Limb (tissue), 2 donors: ENCODE results near the gene GPR160.

Experiments used
- DNase-seq, 2 donors: peaks; one replicate each; pipeline ENCODE4 v3.0.0-alpha.2; 2016; ENCODE audit errors: extremely low spot score in 2 of 2

The GPR160 gene

DNA sequence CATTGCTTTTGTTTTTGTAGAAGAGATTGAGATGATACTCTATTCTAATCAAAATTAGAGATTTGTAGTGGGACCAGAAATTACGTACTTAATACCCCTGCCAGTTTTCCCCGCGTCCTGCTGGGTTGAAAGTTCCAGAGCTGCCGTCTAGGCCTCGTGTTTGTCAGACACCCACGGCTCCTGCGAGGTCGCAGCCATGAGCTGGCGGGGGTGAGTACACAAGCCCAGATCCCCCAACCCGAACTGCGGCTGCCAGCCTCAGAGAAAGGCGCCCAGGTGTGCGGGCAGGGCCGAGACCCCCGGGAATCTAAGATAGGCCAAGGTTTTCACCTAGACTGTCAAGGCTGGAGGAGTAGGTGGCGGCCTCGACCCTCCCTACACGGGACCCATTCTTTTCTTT lies 26.3 kb downstream of the GPR160 start:
- DNase-seq: no peak

GRCh38 chr3:170075441-170076091 lies 37.8 kb downstream of the GPR160 start:
- no peak for DNase-seq

GRCh38 chr3:170076715-170077238 lies 39.0 kb downstream of the GPR160 start:
- DNase-seq: no peak

DNA sequence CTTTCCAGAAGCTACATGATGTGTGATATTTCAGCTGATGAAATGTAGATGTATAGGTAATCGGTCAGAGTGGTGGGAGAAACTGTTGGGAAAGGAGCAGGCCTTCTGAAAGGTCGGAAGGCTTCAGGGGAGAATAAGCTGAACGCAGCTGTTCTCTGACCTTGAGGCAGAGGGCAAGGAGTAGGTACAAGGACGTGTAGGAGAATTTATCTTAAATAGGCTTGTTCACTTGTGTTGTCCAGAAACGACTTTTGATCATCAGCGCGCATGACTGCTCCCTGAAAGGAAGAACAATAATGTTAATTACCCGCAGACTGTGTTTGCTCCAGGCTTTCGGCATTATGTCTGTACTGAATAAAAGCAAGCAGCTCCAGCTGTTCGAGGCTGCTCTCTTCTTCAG lies 39.6 kb downstream of the GPR160 start:
- no peak for DNase-seq

DNA sequence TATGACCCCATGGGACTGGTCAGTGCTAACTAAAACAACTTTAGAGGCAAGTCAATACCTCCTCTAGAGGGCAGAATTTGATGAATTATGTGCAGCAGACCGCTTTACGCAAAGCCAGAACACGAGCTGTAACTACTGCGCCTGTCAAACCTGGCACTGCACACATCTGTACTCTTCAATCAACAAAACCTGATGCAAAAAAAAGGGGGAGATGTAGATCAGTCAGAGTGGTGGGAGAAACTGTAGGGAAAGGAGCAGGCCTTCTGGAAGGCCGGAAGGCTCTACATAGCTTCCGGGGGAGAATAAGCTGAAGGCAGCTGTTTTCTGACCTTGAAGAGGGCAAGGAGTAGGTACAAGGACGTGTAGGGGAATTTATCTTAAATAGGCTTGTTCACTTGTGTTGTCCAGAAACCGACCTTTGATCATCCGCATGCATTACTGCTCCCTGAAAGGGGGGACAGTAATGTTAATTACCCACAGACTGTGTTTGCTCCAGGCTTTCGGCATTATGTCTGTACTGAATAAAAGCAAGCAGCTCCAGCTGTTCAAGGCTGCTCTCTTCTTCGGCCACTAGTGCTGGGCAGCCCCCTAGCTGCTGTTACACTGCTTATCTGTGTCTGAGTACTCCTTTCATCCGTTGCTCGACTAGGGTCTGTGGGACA lies 41.0 kb downstream of the GPR160 start:
- no peak for DNase-seq

DNA sequence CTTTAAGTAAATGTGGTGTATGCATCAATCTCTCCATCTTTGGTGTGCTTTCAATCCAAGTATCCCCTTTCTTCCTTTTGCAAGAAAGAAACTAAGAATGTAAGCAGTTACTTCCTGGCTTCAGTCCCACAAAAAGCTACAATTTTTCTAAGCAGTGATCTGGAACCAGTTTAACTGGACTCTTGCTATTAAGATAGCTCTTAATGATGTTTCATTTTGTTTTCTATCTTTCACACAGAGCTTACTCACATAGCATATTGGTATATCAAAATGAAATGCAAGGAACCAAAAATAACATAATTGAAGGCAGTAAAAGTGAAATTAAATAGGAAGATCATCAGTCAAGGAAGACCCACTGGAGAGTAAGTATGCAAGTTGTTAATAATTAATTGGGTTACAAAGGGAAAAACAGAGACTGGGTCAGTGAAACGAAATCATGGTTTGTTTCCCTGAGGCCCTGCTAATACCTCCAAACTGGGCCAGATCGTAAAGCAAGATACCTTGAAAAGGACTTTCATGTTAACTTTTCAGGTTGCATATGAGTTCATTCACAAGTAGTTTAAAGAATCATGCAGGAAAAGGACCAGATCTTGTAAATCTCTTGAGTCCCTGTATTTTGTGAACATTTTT lies 41.9 kb downstream of the GPR160 start:
- DNase-seq: peak in 1 of 2 donors; percentile 2

GRCh38 chr3:170080605-170081004 lies 42.8 kb downstream of the GPR160 start:
- DNase-seq: no peak

GRCh38 chr3:170081079-170081741 lies 43.4 kb downstream of the GPR160 start:
- peak in 1 of 2 donors; percentile 3 for DNase-seq

DNA sequence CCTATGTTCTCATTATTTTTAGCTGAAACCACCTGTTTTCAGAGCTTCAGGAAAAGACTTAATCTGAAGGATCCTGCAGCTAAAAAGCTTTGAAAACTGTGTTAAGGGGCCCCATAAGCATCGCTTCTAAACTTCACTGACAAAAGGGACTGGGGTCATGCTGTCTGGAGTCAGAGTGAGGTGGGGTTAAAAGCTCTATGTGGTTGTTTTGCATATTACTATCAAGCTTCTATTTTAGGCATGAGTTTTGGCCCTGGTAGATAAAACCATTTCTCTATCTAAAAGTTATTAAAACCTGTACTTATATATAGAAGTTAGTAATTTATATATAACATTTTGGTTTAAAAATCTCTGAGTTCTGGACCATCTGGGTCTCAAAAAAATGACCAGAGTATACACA lies 45.5 kb downstream of the GPR160 start:
- DNase-seq: no peak

DNA sequence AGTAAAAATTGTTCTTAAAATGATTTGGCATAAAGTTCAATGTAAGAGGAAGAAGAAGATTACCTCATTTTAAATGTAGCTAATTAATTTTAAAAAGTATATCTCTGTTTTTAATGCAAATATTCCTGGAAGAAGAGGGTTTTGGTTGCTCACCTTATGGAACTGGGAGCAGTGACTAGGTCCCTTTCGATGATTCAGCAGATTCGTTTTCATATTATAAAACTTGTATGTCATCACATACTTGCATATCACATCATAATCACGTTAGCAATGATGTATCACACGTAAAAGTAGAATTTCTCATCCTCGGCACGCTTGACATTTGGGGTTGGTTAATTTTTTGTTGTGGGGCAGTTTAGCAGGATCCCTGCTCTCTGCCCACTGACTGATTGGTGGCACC lies 47.6 kb downstream of the GPR160 start:
- DNase-seq: no peak

GRCh38 chr3:170089862-170090600 lies 52.2 kb downstream of the GPR160 start:
- no peak for DNase-seq

GRCh38 chr3:170090601-170090981 lies 52.8 kb downstream of the GPR160 start:
- DNase-seq: no peak

DNA sequence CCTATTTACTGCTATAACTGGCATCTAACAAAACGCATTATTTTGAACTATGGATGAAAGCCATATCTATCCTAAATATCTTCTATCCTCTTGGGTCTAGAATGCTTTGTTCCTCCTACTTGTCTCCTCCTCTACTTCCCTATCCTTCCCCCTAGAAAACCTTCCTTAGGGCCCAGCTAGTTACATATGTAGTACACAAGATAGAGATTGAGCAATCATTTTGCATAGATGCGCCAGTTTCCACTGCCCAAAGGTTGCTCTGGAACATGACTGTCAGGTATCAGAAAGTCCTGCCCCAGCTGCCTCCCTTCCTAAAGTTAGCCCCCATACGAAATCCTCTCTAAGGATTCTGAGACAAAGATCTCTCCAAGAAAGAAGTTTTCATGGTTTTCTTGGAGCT lies 55.1 kb downstream of the GPR160 start:
- DNase-seq: no peak

DNA sequence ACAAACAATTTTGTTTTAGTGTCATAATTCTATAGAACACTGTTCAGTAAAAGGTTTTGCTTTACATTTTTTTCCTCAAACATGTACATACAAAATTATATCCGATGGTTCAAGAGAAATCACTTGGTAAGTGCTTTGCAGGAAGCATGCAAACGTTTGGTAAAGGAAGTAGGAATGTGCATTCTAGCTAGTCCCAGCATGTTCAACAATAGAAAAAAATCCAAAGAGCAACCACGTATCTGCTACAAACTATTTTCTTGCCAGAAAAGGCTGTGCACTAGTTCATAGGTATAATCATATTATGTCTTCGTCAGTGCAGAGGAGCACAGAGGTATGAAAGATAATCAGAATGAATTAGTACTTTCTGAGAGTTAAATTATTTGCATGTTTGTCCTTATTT lies 58.0 kb downstream of the GPR160 start:
- no peak for DNase-seq

GRCh38 chr3:170096342-170096741 lies 58.5 kb downstream of the GPR160 start:
- DNase-seq: no peak

DNA sequence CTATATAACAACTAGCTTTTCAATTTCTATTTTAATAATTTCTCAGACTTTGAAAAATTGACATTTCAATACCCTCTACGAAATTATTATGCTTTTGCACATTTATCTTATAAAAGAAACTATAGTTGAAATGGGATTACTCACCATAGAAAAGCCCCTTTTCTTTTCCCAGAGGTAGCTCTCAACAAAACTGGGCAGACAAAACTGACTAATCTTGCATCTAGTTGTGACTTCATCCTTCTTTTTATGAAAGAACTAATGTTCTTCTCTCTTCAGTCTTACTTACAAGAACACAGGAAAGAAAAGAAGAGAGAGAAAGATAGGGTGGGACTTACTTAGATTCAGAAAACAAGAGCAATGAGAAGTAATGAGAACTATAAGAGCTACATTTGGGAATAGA lies 61.0 kb downstream of the GPR160 start:
- DNase-seq: no peak

DNA sequence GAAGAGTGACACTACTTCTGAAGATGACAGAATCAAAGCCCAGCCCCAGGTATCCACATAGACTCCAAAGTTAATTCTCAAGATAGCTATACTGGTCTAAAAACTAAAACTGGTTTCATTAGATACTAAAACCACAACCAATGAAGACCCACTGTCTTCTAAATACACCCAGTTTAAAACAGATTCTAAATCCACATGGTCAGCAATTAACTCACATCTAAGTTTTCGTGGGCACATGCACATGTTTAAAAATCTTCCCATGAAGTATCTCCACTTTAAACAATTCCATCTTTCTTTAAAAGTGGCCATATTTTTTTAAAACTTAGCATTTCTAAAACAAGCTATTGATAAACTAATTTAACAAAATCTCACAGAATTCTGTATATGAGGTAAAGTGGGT lies 63.1 kb downstream of the GPR160 start:
- DNase-seq: no peak

- no peak for DNase-seq
These were observed 64.6 kb downstream of the GPR160 start for GRCh38 chr3:170102431-170102830.

DNA sequence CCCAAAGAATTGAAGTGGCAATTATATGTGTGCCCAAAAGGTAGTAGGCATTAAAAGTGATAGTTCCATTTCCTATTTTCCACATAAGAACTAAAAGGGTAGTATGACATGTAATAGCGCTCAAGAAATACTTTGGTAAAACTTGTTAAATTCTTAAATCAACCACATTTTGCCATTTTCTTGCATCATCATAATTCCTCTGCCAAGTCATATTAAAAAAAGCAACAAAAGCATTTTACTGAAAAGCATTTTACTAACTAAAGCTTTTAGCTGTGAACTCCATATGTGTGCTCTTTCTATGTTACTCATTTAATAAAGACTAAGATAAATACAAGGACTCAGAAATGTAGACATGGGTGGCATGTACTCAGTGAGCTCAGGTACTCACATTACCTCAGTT lies 70.1 kb downstream of the GPR160 start:
- no peak for DNase-seq

- no peak for DNase-seq
These were observed 71.2 kb downstream of the GPR160 start for GRCh38 chr3:170108955-170109354.

DNA sequence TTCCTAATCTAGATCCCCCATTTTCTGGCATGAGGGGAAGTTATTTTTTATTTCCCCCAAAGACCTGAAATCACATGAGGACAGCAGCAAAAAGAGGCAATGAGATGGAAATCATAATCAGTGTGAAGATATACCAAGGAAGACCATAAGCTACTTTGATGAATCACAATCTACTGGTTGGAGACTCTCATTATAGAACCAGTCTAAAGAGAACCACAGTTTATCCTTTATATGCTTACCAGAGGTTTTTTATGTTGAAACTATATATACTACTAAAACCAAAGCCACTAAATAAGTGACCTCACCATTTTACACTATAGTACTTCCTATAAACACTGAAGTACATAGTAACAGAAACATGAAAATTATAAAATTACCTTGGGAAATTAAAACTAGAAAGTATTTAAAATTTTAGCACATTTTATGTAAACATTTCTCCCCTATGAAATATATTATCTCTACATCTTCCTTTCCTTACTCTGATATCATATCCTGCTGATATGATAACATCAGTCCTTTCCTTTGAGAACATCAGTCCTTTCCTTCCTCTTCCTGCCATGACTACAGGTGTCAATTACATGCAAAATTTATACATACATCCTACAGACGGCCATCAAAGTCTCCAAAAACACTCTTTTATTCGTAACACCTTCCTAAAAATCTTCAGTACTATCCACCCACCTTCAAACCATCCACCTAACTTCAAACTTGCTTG lies 71.9 kb downstream of the GPR160 start:
- no peak for DNase-seq
